K562 (cell line): ENCODE results near the gene SMR3B. TPM values are rescaled to one million over a fixed set of nuclear protein-coding genes. Genes with fewer than 3 reads are reported as not detected.

Source experiments
- ATAC-seq: fragments of 200-7000 bp; cut with Tn5 transposase; 3 replicates; pipeline ENCODE4 v1.9.1; 2020; ENCODE audit warnings: moderate library complexity
- BruUV-seq: library from RNA; stranded (reverse); fragments of 400-500 nt; replicated peaks from 2 replicates; lab custom pipeline; 2021; lab: Mats Ljungman, UMichigan
- CTCF ChIA-PET: fragments of 300-600 bp; formaldehyde crosslinking; extraction: SDS; loops from one replicate; lab custom pipeline; 2021; ENCODE audit warnings: low intra/inter-chr PET ratio; lab: Yijun Ruan, JAX
- POLR2A ChIA-PET: fragments of 300-600, 350-650 bp; sonication (Branson Sonifier 250); formaldehyde crosslinking; extraction: SDS; loops from one replicate; lab custom pipeline; 2021; ENCODE audit warnings: antibody characterized with exemption, inconsistent platforms; lab: Yijun Ruan, JAX
- DNase-seq, 4 experiments: peaks; one replicate each; pipeline versions ENCODE4 v3.0.0 to v3.0.0-alpha.2; 2011 to 2018; ENCODE audit warnings: low spot score in 3 of 4, mixed read lengths in 3 of 4; ENCODE audit errors: extremely low read depth in 1 of 4
- FAIRE-seq: peaks from 2 replicates; lab custom pipeline; 2011; peaks lifted over from hg19 to GRCh38; lab: Jason Lieb, UNC
- H2AFZ ChIP-seq: 2 replicates; pipeline ENCODE4 v1.6.0; 2011; ENCODE audit warnings: low read depth, low read length, control low read depth, inconsistent platforms
- H3K27ac ChIP-seq: fragments of 200-600 bp; 3 replicates; pipeline ENCODE4 v1.8.0; 2011; ENCODE audit warnings: low read depth, mild to moderate bottlenecking, control low read depth, inconsistent platforms, low read length, moderate library complexity, mixed read lengths; ENCODE audit errors: extremely low read depth
- H3K27me3 ChIP-seq, 2 experiments: fragments of 300-600 bp in 1 of 2; 2 replicates in 1 of 2; 3 replicates in 1 of 2; pipeline versions ENCODE4 v1.6.0 to v1.8.0; 2011; ENCODE audit warnings: inconsistent platforms in 2 of 2, low read length in 2 of 2, mild to moderate bottlenecking in 1 of 2, mixed read lengths in 1 of 2, moderate library complexity in 1 of 2; ENCODE audit not compliant: control insufficient read depth in 2 of 2, insufficient read depth in 2 of 2
- H3K36me3 ChIP-seq: fragments of 300-600 bp; 3 replicates; pipeline ENCODE4 v1.8.0; 2011; ENCODE audit warnings: mild to moderate bottlenecking, low read length, inconsistent platforms; ENCODE audit not compliant: control insufficient read depth, insufficient read depth
- H3K4me1 ChIP-seq, 2 experiments: fragments of 200-600 bp in 1 of 2; replicated peaks in 1 of 2; 2 replicates in 1 of 2; 3 replicates in 1 of 2; pipeline versions ENCODE4 v1.5.1 to v1.8.0; 2011; ENCODE audit warnings: inconsistent platforms in 2 of 2, low read length in 2 of 2, mild to moderate bottlenecking in 1 of 2, mixed read lengths in 1 of 2, moderate library complexity in 1 of 2; ENCODE audit not compliant: control insufficient read depth in 2 of 2, insufficient read depth in 2 of 2
- H3K4me2 ChIP-seq: 2 replicates; pipeline ENCODE4 v1.6.1; 2011; ENCODE audit warnings: low read length, control low read depth, inconsistent platforms, mixed read lengths; ENCODE audit not compliant: insufficient read depth
- H3K4me3 ChIP-seq: fragments of 200-600 bp; sonication (generic), shearing (Covaris generic); 2 replicates; pipeline ENCODE4 v1.5.1; 2016; ENCODE audit warnings: control low read depth, inconsistent platforms
- H3K79me2 ChIP-seq: fragments of 200-600 bp; 3 replicates; pipeline ENCODE4 v1.8.0; 2011; ENCODE audit warnings: low read length, inconsistent platforms; ENCODE audit not compliant: control insufficient read depth, insufficient read depth
- H3K9ac ChIP-seq, 2 experiments: 2 replicates each; pipeline versions ENCODE4 v1.6.0 to v1.6.1; 2011; ENCODE audit warnings: low read depth in 2 of 2, low read length in 2 of 2, control low read depth in 1 of 2, inconsistent platforms in 1 of 2, mild to moderate bottlenecking in 1 of 2, mixed read lengths in 1 of 2; ENCODE audit not compliant: insufficient read depth in 1 of 2
- H3K9me1 ChIP-seq: one replicate; pipeline ENCODE4 v1.6.0; 2011; ENCODE audit warnings: inconsistent platforms, mild to moderate bottlenecking, low read length, moderate library complexity; ENCODE audit not compliant: control insufficient read depth, insufficient read depth
- H3K9me3 ChIP-seq: replicated peaks from 2 replicates; pipeline ENCODE4 v1.5.1; 2011; ENCODE audit warnings: low read depth, low read length, inconsistent platforms; ENCODE audit not compliant: control insufficient read depth, insufficient read depth
- H4K20me1 ChIP-seq: replicated peaks from 2 replicates; pipeline ENCODE4 v1.6.1; 2011; ENCODE audit warnings: low read length, inconsistent platforms, mixed read lengths; ENCODE audit not compliant: control insufficient read depth, insufficient read depth
- BCL6 ChIP-seq: fragments of 250-450 bp; sonication (Bioruptor Pico); IDR thresholded peaks from 2 replicates; pipeline ENCODE4 v1.4.0; 2020
- CEBPB ChIP-seq: fragments of 450-650 bp; IDR thresholded peaks from 2 replicates; pipeline ENCODE4 v1.6.1; 2016; ENCODE audit warnings: missing genetic modification characterization, missing compliant biosample characterization
- FOSL1 ChIP-seq: fragments of 200-800 bp; sonication (Bioruptor generic); conservative IDR thresholded peaks from 2 replicates; pipeline ENCODE4 v1.6.1; 2016; ENCODE audit warnings: missing genetic modification characterization, missing compliant biosample characterization
- MYC ChIP-seq, 2 experiments: fragments of 250-450 bp in 1 of 2; sonication (Bioruptor Pico) in 1 of 2; IDR thresholded peaks; 2 replicates each; pipeline versions ENCODE4 v1.5.1 to v1.6.1; 2012 to 2021; ENCODE audit warnings: low read depth in 2 of 2, borderline replicate concordance in 1 of 2, improper control_type of control experiment in 1 of 2, low read length in 1 of 2, mild to moderate bottlenecking in 1 of 2, moderate library complexity in 1 of 2
- NR4A1 ChIP-seq, 2 experiments: fragments of 250-450 bp in 1 of 2; fragments of 450-650 bp in 1 of 2; sonication (Bioruptor Pico) in 1 of 2; IDR thresholded peaks; 2 replicates each; pipeline versions ENCODE4 v1.4.0 to v1.6.1; 2016 to 2020; ENCODE audit warnings: mild to moderate bottlenecking in 2 of 2, missing compliant biosample characterization in 1 of 2, missing genetic modification characterization in 1 of 2, moderate library complexity in 1 of 2
- SREBF1 ChIP-seq: fragments of 150-350 bp; IDR thresholded peaks from 2 replicates; pipeline ENCODE4 v1.6.1; 2014; ENCODE audit warnings: antibody characterized with exemption, low read depth, low read length, borderline replicate concordance
- WHSC1 ChIP-seq: IDR thresholded peaks from one replicate; pipeline ENCODE4 v1.6.1; 2012; ENCODE audit warnings: low read length, control low read depth, inconsistent platforms
- WGBS: fragments of 100-300 bp; shearing (Covaris generic); methylation state at CpG from one replicate; pipeline ENCODE4 v1.1.6; 2016; ENCODE audit warnings: low coverage, mixed read lengths; ENCODE audit not compliant: insufficient coverage; ENCODE audit errors: missing lambda C conversion rate; 5-methylcytosine and 5-hydroxymethylcytosine counted together
- in situ Hi-C: fragments of 300-500 bp; cut with MboI; formaldehyde crosslinking; loops from 4 replicates; pipeline ENCODE4 v1.15.0; 2018; ENCODE audit warnings: inconsistent platforms, mixed read lengths
- intact Hi-C: fragments of 100-400 bp; cut with micrococcal nuclease; formaldehyde crosslinking; loops from 2 replicates; pipeline ENCODE4 v1.14.2; 2022
- polyA plus RNA-seq, 8 experiments: library from polyadenylated mRNA; depleted of rRNA in 4 of 8; stranded (reverse) in 5 of 8; unstranded in 3 of 8; fragments of >200 nt; fragmentation: Nextera tagmentation in 2 of 8; fragmentation: Illumina TruSeq in 1 of 8; extraction: Ambion mirVana in 2 of 8; extraction: Trizol in 1 of 8; gene quantifications; 2 replicates each; pipeline versions ENCODE4 v1.2.1 to v1.2.3, GENCODE V29; 2011 to 2014; ENCODE audit warnings: inconsistent platforms in 1 of 8, missing spikeins in 1 of 8
- total RNA-seq, 7 experiments: library from RNA; depleted of rRNA in 6 of 7; stranded (reverse); fragments of >200 nt in 6 of 7; fragmentation: Illumina TruSeq in 2 of 7; extraction: Trizol in 2 of 7; gene quantifications; 2 replicates each; pipeline versions ENCODE4 v1.2.1 to v1.2.3, GENCODE V29; 2011 to 2021; ENCODE audit warnings: low replicate concordance in 1 of 7
- TF ChIP-seq, protein P1 (sequence below): fragments of 200-400 bp; formaldehyde crosslinking; IDR thresholded peaks from 2 replicates; pipeline ENCODE4 v1.6.1; 2017; ENCODE audit warnings: mild to moderate bottlenecking, low read depth, low read length, moderate library complexity

The SMR3B gene
- total and polyA plus RNA-seq, 9 of the 15 experiments (the other 6 are each of a cell fraction or from before 2014, with no cell fraction given), result not detected

DNA sequence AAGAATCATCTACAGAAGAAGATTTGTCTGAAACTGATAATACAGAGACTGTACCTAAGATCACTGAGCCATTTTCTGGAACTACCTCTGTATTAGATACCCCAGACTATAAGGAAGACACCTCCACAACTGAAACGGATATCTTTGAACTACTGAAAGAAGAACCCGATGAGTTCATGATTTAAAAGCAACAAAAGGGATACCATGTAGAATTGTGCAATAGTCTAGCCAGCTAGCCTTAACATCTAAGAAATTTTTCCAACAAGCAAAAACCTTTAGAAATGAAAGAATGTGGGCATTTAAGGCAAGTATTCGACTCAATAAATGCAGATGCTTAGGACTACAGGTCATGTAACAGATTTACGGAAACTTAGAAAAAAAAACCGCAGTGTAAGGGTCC lies 46.9 kb upstream of the SMR3B start:
- Histone ChIP-seq H4K20me1 (no peaks in the 10 kb centered on the region), H3K36me3 (no peaks in the 10 kb centered on the region), H3K27me3 (no peaks in the 10 kb centered on the region)
- FAIRE-seq, result no peak
- TF ChIP-seq BCL6 (CRISPR knock-in tag), result no peak
- peak; percentile 29; the same call in 1 of the 2 replicates for TF ChIP-seq CEBPB
- TF ChIP-seq, all 486 proteins: peak for 1
- no TSS peak for BruUV-seq
- H3K4me2 ChIP-seq, result no peak overlapping the region
- H3K9ac ChIP-seq, result no peak overlapping the region
- DNase-seq (no peak), ATAC-seq (no peak)
- H3K27ac ChIP-seq, result no peak overlapping the region
- no peak overlapping the region for H3K4me3 ChIP-seq
- no peaks in the 10 kb centered on the region for H3K4me1 ChIP-seq
- no peaks in the 10 kb centered on the region for H3K9me1 ChIP-seq
- no peak overlapping the region for H2AFZ ChIP-seq
- ChIA-PET POLR2A (no interaction called here), CTCF (no interaction called here)
- no peaks in the 10 kb centered on the region for H3K9me3 ChIP-seq
- intact Hi-C loops, result no loop called here
- no peaks in the 10 kb centered on the region for H3K79me2 ChIP-seq
- 0% methylated on average over 5 of the region's 5 CpGs for WGBS
- in situ Hi-C loops, result no loop called here

DNA sequence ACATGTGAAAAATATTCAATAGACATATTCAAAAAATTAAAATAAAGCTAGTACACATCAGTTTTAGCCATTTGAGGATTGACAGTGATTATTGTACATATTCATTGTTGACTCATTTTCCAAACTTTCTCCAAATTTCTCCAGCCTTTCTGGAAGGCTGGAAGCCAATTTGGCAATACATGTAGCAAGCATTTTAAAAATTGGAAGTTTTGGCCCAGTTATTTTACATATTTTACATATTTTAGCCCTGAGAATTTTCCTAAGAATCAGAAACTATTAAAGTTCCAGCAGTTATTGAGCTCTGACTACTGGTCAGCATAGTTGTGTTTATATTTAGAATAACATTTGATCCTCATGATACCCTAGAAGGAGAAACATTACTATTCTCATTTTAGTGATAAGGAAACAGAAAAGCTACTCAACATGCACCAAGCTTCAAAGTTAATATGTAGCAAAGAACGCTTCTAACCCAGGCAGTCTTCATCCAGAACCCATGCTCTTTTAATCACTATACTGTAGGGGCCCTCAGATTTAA lies 45.0 kb upstream of the SMR3B start:
- intact Hi-C loops (no loop called here), in situ Hi-C loops (no loop called here)
- Histone ChIP-seq H3K4me2 (no peak overlapping the region), H3K27ac (no peak overlapping the region), H3K9ac (no peak overlapping the region), H3K36me3 (no peaks in the 10 kb centered on the region), H3K9me1 (no peaks in the 10 kb centered on the region), H4K20me1 (no peaks in the 10 kb centered on the region), H3K4me3 (no peak overlapping the region), H3K79me2 (no peaks in the 10 kb centered on the region), H3K9me3 (no peaks in the 10 kb centered on the region; the same call in 1 of the 2 replicates), H3K27me3 (no peaks in the 10 kb centered on the region), H3K4me1 (no peaks in the 10 kb centered on the region), H2AFZ (no peak overlapping the region)
- no peak for ATAC-seq
- POLR2A ChIA-PET, result no interaction called here
- CTCF ChIA-PET, result no interaction called here
- no peak for FAIRE-seq
- WGBS, result 0% methylated on average over 1 of the region's 1 CpG
- BruUV-seq, result no TSS peak
- TF ChIP-seq SREBF1, result no peak
- TF ChIP-seq FOSL1, result no peak
- TF ChIP-seq MYC (IDR thresholded peaks at IDR 0.05; ENCODE audit: low read depth, low read length), result no peak
- TF ChIP-seq MYC (CRISPR knock-in tag; IDR thresholded peaks at IDR 0.05; ENCODE audit: borderline replicate concordance, low read depth), result no peak
- TF ChIP-seq WHSC1, result no peak
- no peak for TF ChIP-seq NR4A1 (CRISPR knock-in tag; IDR thresholded peaks at IDR 0.05)
- no peak for TF ChIP-seq NR4A1 (tag; IDR thresholded peaks at IDR 0.05)
- TF ChIP-seq, protein P1, sequence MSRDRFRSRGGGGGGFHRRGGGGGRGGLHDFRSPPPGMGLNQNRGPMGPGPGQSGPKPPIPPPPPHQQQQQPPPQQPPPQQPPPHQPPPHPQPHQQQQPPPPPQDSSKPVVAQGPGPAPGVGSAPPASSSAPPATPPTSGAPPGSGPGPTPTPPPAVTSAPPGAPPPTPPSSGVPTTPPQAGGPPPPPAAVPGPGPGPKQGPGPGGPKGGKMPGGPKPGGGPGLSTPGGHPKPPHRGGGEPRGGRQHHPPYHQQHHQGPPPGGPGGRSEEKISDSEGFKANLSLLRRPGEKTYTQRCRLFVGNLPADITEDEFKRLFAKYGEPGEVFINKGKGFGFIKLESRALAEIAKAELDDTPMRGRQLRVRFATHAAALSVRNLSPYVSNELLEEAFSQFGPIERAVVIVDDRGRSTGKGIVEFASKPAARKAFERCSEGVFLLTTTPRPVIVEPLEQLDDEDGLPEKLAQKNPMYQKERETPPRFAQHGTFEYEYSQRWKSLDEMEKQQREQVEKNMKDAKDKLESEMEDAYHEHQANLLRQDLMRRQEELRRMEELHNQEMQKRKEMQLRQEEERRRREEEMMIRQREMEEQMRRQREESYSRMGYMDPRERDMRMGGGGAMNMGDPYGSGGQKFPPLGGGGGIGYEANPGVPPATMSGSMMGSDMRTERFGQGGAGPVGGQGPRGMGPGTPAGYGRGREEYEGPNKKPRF, result no peak
- DNase-seq, result no peak
